Measurements from ENCODE around the gene C1orf94.

Gene C1orf94

GRCh38 chr1:34212673-34213072, 36.0 kb downstream of the C1orf94 start:
- H3K27ac ChIP-seq (ENCODE audit: low read length): no peak overlapping the region
- H3K4me3 ChIP-seq (ENCODE audit: low read length): no peak overlapping the region
- no peak overlapping the region for H3K9ac ChIP-seq (ENCODE audit: low read depth, low read length)
- peaks cover 5% of the 10 kb centered on the region; the same call in 1 of the 2 replicates for H3K4me1 ChIP-seq (ENCODE audit: insufficient read depth, low read length)
- no peaks in the 10 kb centered on the region for H3K36me3 ChIP-seq (ENCODE audit: insufficient read depth, low read depth, low read length)
- H3K27me3 ChIP-seq (ENCODE audit: insufficient read depth, low read length): no peaks in the 10 kb centered on the region
- no peaks in the 10 kb centered on the region for H3K9me3 ChIP-seq (ENCODE audit: insufficient read depth, low read depth, low read length)

- Histone ChIP-seq H3K9me3 (ENCODE audit: insufficient read depth, low read depth, low read length) (no peaks in the 10 kb centered on the region), H3K27ac (ENCODE audit: low read length) (no peak overlapping the region), H3K4me3 (ENCODE audit: low read length) (no peak overlapping the region), H3K4me1 (ENCODE audit: insufficient read depth, low read length) (peaks cover 5% of the 10 kb centered on the region; the same call in 1 of the 2 replicates), H3K27me3 (ENCODE audit: insufficient read depth, low read length) (no peaks in the 10 kb centered on the region), H3K9ac (ENCODE audit: low read depth, low read length) (no peak overlapping the region), H3K36me3 (ENCODE audit: insufficient read depth, low read depth, low read length) (no peaks in the 10 kb centered on the region)
Measured at GRCh38 chr1:34213956-34214355, 37.2 kb downstream of the C1orf94 start.

GRCh38 chr1:34231441-34231840, 54.7 kb downstream of the C1orf94 start:
- no peak overlapping the region for H3K4me3 ChIP-seq (ENCODE audit: low read length)
- no peaks in the 10 kb centered on the region for H3K4me1 ChIP-seq (ENCODE audit: insufficient read depth, low read length)
- no peak overlapping the region for H3K27ac ChIP-seq (ENCODE audit: low read length)
- no peaks in the 10 kb centered on the region for H3K27me3 ChIP-seq (ENCODE audit: insufficient read depth, low read length)
- H3K9me3 ChIP-seq (ENCODE audit: insufficient read depth, low read depth, low read length): no peaks in the 10 kb centered on the region
- no peak overlapping the region for H3K9ac ChIP-seq (ENCODE audit: low read depth, low read length)
- H3K36me3 ChIP-seq (ENCODE audit: insufficient read depth, low read depth, low read length): no peaks in the 10 kb centered on the region

- Histone ChIP-seq H3K27ac (ENCODE audit: low read length) (no peak overlapping the region), H3K4me1 (ENCODE audit: insufficient read depth, low read length) (no peaks in the 10 kb centered on the region), H3K9ac (ENCODE audit: low read depth, low read length) (no peak overlapping the region), H3K4me3 (ENCODE audit: low read length) (no peak overlapping the region), H3K36me3 (ENCODE audit: insufficient read depth, low read depth, low read length) (no peaks in the 10 kb centered on the region), H3K27me3 (ENCODE audit: insufficient read depth, low read length) (no peaks in the 10 kb centered on the region), H3K9me3 (ENCODE audit: insufficient read depth, low read depth, low read length) (no peaks in the 10 kb centered on the region)
Measured at GRCh38 chr1:34235594-34235993, 58.9 kb downstream of the C1orf94 start.

DNA sequence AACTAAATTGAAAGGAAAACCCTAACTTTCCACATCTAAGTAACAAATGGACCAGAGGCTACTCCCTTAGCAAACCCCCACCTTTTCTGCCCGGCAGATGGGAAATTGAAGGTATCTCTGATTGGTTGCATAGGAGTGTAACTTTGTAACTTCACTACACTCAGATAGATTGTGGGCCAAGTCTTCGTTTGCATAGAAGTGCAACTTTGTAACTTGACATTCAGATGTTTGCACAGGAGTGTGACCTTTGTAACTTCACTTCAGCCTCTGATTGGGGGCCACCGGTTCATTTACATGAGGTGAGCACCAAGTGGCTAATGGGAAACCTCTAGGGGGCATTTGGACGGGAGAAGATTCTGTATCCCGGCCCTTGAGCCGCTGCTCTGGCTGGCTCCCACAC, 59.4 kb downstream of the C1orf94 start:
- no peaks in the 10 kb centered on the region for H3K27me3 ChIP-seq (ENCODE audit: insufficient read depth, low read length)
- H3K9ac ChIP-seq (ENCODE audit: low read depth, low read length): no peak overlapping the region
- H3K4me3 ChIP-seq (ENCODE audit: low read length): no peak overlapping the region
- H3K9me3 ChIP-seq (ENCODE audit: insufficient read depth, low read depth, low read length): no peaks in the 10 kb centered on the region
- H3K36me3 ChIP-seq (ENCODE audit: insufficient read depth, low read depth, low read length): no peaks in the 10 kb centered on the region
- no peak overlapping the region for H3K27ac ChIP-seq (ENCODE audit: low read length)
- H3K4me1 ChIP-seq (ENCODE audit: insufficient read depth, low read length): no peaks in the 10 kb centered on the region

GRCh38 chr1:34237151-34237815, 60.6 kb downstream of the C1orf94 start:
- Histone ChIP-seq H3K9ac (ENCODE audit: low read depth, low read length) (no peak overlapping the region), H3K4me1 (ENCODE audit: insufficient read depth, low read length) (no peaks in the 10 kb centered on the region), H3K9me3 (ENCODE audit: insufficient read depth, low read depth, low read length) (peaks cover 4% of the 10 kb centered on the region), H3K4me3 (ENCODE audit: low read length) (no peak overlapping the region), H3K27me3 (ENCODE audit: insufficient read depth, low read length) (no peaks in the 10 kb centered on the region), H3K27ac (ENCODE audit: low read length) (no peak overlapping the region), H3K36me3 (ENCODE audit: insufficient read depth, low read depth, low read length) (no peaks in the 10 kb centered on the region)

- Histone ChIP-seq H3K27ac (ENCODE audit: low read length) (no peak overlapping the region), H3K27me3 (ENCODE audit: insufficient read depth, low read length) (no peaks in the 10 kb centered on the region), H3K9ac (ENCODE audit: low read depth, low read length) (no peak overlapping the region), H3K4me1 (ENCODE audit: insufficient read depth, low read length) (peaks cover 2% of the 10 kb centered on the region; the same call in 1 of the 2 replicates), H3K9me3 (ENCODE audit: insufficient read depth, low read depth, low read length) (peaks cover 5% of the 10 kb centered on the region), H3K4me3 (ENCODE audit: low read length) (no peak overlapping the region), H3K36me3 (ENCODE audit: insufficient read depth, low read depth, low read length) (no peaks in the 10 kb centered on the region)
Measured at GRCh38 chr1:34245967-34246366, 69.3 kb downstream of the C1orf94 start.

GRCh38 chr1:34250342-34250741, 73.6 kb downstream of the C1orf94 start:
- H3K4me1 ChIP-seq (ENCODE audit: insufficient read depth, low read length): peaks cover 2% of the 10 kb centered on the region; the same call in 1 of the 2 replicates
- H3K27me3 ChIP-seq (ENCODE audit: insufficient read depth, low read length): no peaks in the 10 kb centered on the region
- H3K9me3 ChIP-seq (ENCODE audit: insufficient read depth, low read depth, low read length): no peaks in the 10 kb centered on the region
- no peak overlapping the region for H3K27ac ChIP-seq (ENCODE audit: low read length)
- peak overlapping the region; percentile 24; the same call in 1 of the 2 replicates for H3K4me3 ChIP-seq (ENCODE audit: low read length)
- no peaks in the 10 kb centered on the region for H3K36me3 ChIP-seq (ENCODE audit: insufficient read depth, low read depth, low read length)
- H3K9ac ChIP-seq (ENCODE audit: low read depth, low read length): no peak overlapping the region; the same call in 1 of the 2 replicates

GRCh38 chr1:34262023-34262853, 85.5 kb downstream of the C1orf94 start:
- no peaks in the 10 kb centered on the region for H3K9me3 ChIP-seq (ENCODE audit: insufficient read depth, low read depth, low read length)
- no peaks in the 10 kb centered on the region for H3K36me3 ChIP-seq (ENCODE audit: insufficient read depth, low read depth, low read length)
- no peak overlapping the region for H3K4me3 ChIP-seq (ENCODE audit: low read length)
- H3K4me1 ChIP-seq (ENCODE audit: insufficient read depth, low read length): peaks cover 8% of the 10 kb centered on the region; the same call in 1 of the 2 replicates
- no peak overlapping the region for H3K27ac ChIP-seq (ENCODE audit: low read length)
- H3K9ac ChIP-seq (ENCODE audit: low read depth, low read length): no peak overlapping the region
- peaks cover 21% of the 10 kb centered on the region for H3K27me3 ChIP-seq (ENCODE audit: insufficient read depth, low read length)

DNA sequence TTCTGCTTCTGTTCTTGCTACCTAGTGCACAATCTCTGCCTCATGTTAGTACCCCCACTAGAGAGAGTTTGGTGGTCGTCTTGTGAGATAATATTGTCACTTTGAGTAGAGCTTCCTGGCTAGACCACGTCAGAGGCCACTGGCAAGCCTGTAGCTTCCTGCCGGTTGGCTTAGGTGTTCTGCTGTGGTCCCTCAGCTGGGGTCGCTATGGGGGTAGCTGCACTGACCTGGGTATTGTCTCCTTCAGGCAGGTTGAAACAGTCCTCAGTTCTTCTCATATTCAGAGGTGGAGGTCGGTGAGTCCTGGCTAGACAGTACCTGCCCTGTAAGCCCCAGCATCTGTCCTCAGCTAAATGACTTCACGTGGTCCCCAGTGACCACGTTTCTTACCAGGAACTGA, 86.2 kb downstream of the C1orf94 start:
- Histone ChIP-seq H3K9ac (ENCODE audit: low read depth, low read length) (no peak overlapping the region), H3K4me3 (ENCODE audit: low read length) (no peak overlapping the region), H3K27ac (ENCODE audit: low read length) (no peak overlapping the region), H3K36me3 (ENCODE audit: insufficient read depth, low read depth, low read length) (no peaks in the 10 kb centered on the region), H3K9me3 (ENCODE audit: insufficient read depth, low read depth, low read length) (no peaks in the 10 kb centered on the region), H3K4me1 (ENCODE audit: insufficient read depth, low read length) (peaks cover 8% of the 10 kb centered on the region; the same call in 1 of the 2 replicates), H3K27me3 (ENCODE audit: insufficient read depth, low read length) (peaks cover 21% of the 10 kb centered on the region)

DNA sequence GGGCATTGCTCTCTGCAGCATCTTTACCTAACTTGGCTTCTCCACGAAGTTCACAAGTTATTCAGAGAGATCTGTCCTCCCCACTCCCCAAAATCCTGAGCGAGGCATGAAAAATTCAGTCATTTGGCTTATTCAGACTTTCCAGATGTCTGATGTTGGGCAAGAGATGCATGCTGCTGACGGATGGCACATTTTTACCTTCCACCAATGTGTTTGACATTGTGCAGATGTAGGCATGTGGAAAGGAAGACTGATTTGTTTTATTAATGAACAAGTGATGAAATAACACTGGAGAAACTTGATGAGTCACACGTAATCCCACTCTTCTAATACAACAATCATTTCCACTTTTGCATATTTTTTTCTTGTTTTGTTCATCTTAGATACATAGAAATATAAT, 86.7 kb downstream of the C1orf94 start:
- H3K9ac ChIP-seq (ENCODE audit: low read depth, low read length): no peak overlapping the region
- H3K27ac ChIP-seq (ENCODE audit: low read length): no peak overlapping the region
- no peaks in the 10 kb centered on the region for H3K9me3 ChIP-seq (ENCODE audit: insufficient read depth, low read depth, low read length)
- H3K27me3 ChIP-seq (ENCODE audit: insufficient read depth, low read length): peaks cover 21% of the 10 kb centered on the region
- H3K4me3 ChIP-seq (ENCODE audit: low read length): no peak overlapping the region
- no peaks in the 10 kb centered on the region for H3K36me3 ChIP-seq (ENCODE audit: insufficient read depth, low read depth, low read length)
- H3K4me1 ChIP-seq (ENCODE audit: insufficient read depth, low read length): peaks cover 8% of the 10 kb centered on the region; the same call in 1 of the 2 replicates

GRCh38 chr1:34265396-34265795, 88.7 kb downstream of the C1orf94 start:
- Histone ChIP-seq H3K27me3 (ENCODE audit: insufficient read depth, low read length) (peaks cover 21% of the 10 kb centered on the region), H3K9ac (ENCODE audit: low read depth, low read length) (no peak overlapping the region), H3K4me1 (ENCODE audit: insufficient read depth, low read length) (peaks cover 8% of the 10 kb centered on the region; the same call in 1 of the 2 replicates), H3K36me3 (ENCODE audit: insufficient read depth, low read depth, low read length) (no peaks in the 10 kb centered on the region), H3K27ac (ENCODE audit: low read length) (no peak overlapping the region), H3K9me3 (ENCODE audit: insufficient read depth, low read depth, low read length) (no peaks in the 10 kb centered on the region), H3K4me3 (ENCODE audit: low read length) (no peak overlapping the region)
